ELF-1 (cell line): Measurements from ENCODE around the gene SERTAD3.
"Not testable (repeated sequence)": the region's sequence is repeated elsewhere in the genome, so short reads cannot be mapped to it uniquely, and the experiment has no call there.

ENCODE experiments used
- DNase-seq: peaks from one replicate; pipeline ENCODE4 v3.0.0-alpha.2; 2016; ENCODE audit warnings: low read depth, low spot score

Gene SERTAD3

GRCh38 chr19:40411125-40411842 is 32.9 kb downstream of the SERTAD3 start:
- no peak for DNase-seq

- DNase-seq, result no peak
Measured at GRCh38 chr19:40410030-40410389, 34.1 kb downstream of the SERTAD3 start.

- not testable (repeated sequence) for DNase-seq
Measured at GRCh38 chr19:40408598-40408925, 35.6 kb downstream of the SERTAD3 start.

GRCh38 chr19:40407714-40408597 is 36.2 kb downstream of the SERTAD3 start:
- DNase-seq, result no peak

- DNase-seq, result peak; percentile 85
Measured at GRCh38 chr19:40403262-40403984, 40.7 kb downstream of the SERTAD3 start.

- no peak for DNase-seq
Measured at GRCh38 chr19:40400559-40400958, 43.6 kb downstream of the SERTAD3 start.

GRCh38 chr19:40398417-40399131 is 45.6 kb downstream of the SERTAD3 start:
- DNase-seq, result peak; percentile 86

GRCh38 chr19:40397568-40397906 is 46.6 kb downstream of the SERTAD3 start:
- no peak for DNase-seq

- DNase-seq, result no peak
Measured at GRCh38 chr19:40396886-40397567, 47.1 kb downstream of the SERTAD3 start.

- no peak for DNase-seq
Measured at GRCh38 chr19:40395956-40396355, 48.2 kb downstream of the SERTAD3 start.

GRCh38 chr19:40394816-40395210 is 49.3 kb downstream of the SERTAD3 start:
- DNase-seq, result no peak

- DNase-seq, result no peak
Measured at GRCh38 chr19:40393894-40394815, 50.0 kb downstream of the SERTAD3 start.

- DNase-seq, result peak; percentile 57
Measured at GRCh38 chr19:40392894-40393517, 51.1 kb downstream of the SERTAD3 start.

- no peak for DNase-seq
Measured at GRCh38 chr19:40392123-40392522, 52.0 kb downstream of the SERTAD3 start.
